Activated gamma-delta T cell treated with Interleukin-2 at 50 U/mL for 16 hours (primary cell): Measurements from ENCODE around the gene GUCA1A.
"Not testable (repeated sequence)": the region's sequence is repeated elsewhere in the genome, so short reads cannot be mapped to it uniquely, and the experiment has no call there.

Experiments used
- DNase-seq: peaks from one replicate; pipeline ENCODE4 v3.0.0-alpha.2; 2020

GUCA1A gene

GRCh38 chr6:42216495-42216894 is 43.3 kb downstream of the GUCA1A start:
- not testable (repeated sequence) for DNase-seq

- DNase-seq: no peak
These were observed 44.0 kb downstream of the GUCA1A start for GRCh38 chr6:42217157-42217518.

- DNase-seq: peak; percentile 89
These were observed 44.6 kb downstream of the GUCA1A start, which contains the start of gene MRPS10 for GRCh38 chr6:42217519-42218367. MRPS10 (minus strand) TSS chr6:42217861; CDS start chr6:42217849, 12 bp downstream.

- DNase-seq: no peak
These were observed 47.6 kb downstream of the GUCA1A start for GRCh38 chr6:42220807-42221206.

GRCh38 chr6:42221546-42221945 is 48.4 kb downstream of the GUCA1A start:
- DNase-seq: no peak

GRCh38 chr6:42222448-42222847 is 49.3 kb downstream of the GUCA1A start:
- no peak for DNase-seq

- DNase-seq: no peak
These were observed 51.3 kb downstream of the GUCA1A start for GRCh38 chr6:42224222-42225028.

GRCh38 chr6:42225029-42225339 is 51.8 kb downstream of the GUCA1A start:
- DNase-seq: no peak

- DNase-seq: no peak
These were observed 52.3 kb downstream of the GUCA1A start for GRCh38 chr6:42225419-42225818.

- DNase-seq: no peak
These were observed 53.0 kb downstream of the GUCA1A start for GRCh38 chr6:42226161-42226611.

GRCh38 chr6:42226645-42227143 is 53.5 kb downstream of the GUCA1A start:
- DNase-seq: no peak

- no peak for DNase-seq
These were observed 54.1 kb downstream of the GUCA1A start for GRCh38 chr6:42227173-42227850.

GRCh38 chr6:42228305-42228704 is 55.1 kb downstream of the GUCA1A start:
- no peak for DNase-seq
